ENCODE results near the gene CROCC2.

The CROCC2 gene

DNA sequence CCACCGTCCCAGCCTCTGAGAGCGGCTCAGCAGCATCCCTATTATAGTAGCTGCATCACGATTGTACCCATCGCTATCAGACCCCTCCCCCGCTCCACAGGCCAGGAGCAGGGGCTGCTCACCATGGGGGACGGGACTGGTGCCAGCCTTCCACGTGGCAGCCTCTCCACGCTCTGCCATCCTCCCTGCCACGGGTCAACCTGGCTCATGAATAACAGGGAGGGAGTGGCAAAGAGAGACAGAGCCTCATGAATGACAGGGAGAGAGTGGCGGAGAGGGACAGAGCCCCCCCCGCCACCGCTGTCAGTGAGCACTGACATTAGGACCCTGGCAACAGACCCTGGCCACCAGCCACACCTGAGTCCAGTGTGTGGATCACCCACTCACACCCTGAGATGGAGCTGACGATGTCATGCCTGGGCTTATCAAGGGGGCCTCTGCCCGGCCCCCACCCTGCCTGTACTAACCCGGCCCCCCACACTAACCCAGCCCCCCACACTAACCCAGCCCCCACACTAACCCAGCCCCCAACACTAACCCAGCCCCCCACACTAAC lies 16.9 kb downstream of the CROCC2 start:
- no peak for DNase-seq

DNA sequence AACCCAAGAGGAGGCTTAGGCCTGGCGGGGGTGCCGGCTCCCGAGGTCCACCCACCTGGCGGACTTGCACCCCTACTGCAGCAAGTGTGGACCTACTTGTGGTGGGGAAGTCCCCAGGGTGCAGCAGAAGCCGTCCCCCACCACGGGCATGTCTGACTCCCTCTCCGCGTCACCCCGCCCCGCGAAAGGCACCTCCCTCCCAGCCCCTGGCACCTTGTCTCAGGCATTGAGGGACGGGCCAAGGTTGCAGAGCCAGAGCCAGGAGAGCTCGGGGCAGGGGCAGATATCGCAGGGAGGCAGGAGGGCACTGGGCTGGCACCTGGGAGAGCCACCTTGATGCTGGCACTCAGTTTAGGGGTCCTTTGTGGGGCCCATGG lies 19.0 kb downstream of the CROCC2 start:
- no peak for DNase-seq

DNA sequence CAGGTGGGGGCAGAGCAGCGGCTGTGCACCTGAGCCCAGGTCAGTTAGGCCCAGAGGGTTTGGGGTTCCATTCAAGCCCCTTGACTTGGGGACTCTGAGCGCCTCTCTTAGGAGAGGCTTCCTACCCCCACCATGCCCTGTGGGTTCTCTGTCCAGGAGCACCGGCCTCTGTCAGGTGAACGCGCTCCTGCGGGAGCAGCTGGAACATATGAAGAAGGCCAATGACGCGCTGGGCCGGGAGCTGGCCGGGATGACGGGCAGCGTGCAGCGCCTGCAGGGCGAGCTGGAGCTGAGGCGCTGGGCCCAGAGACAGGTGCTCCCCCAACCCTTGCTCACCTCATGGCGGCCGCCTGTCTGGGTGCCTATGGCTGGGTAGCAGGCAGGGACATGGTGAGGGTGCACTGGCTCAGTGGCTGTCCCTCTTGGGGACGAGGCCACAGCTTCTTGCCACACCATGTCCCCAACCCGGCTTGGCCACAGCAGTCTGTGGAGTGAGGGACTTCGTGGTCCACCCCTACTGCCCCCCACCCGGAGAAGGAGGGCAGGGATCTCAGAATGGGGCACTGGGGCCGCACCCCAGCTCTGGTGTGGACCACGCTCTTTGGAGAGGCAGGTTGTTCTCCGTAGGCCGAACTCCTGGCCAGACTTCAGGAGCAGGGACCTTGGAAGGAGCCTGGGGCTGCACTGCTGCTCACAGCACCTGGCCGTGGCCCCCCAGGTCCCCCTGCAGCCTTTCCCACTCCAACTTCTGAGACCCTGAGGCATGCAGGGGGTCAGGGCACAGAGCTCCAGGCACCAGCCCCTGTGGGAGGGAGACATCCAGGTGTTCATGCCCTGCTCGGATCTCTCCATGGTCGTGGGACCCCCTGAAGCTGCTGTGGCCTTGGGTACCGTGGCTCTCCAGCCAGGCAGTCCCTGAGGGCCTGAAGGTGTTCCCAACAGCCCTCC lies 19.7 kb downstream of the CROCC2 start:
- DNase-seq: no peak

DNA sequence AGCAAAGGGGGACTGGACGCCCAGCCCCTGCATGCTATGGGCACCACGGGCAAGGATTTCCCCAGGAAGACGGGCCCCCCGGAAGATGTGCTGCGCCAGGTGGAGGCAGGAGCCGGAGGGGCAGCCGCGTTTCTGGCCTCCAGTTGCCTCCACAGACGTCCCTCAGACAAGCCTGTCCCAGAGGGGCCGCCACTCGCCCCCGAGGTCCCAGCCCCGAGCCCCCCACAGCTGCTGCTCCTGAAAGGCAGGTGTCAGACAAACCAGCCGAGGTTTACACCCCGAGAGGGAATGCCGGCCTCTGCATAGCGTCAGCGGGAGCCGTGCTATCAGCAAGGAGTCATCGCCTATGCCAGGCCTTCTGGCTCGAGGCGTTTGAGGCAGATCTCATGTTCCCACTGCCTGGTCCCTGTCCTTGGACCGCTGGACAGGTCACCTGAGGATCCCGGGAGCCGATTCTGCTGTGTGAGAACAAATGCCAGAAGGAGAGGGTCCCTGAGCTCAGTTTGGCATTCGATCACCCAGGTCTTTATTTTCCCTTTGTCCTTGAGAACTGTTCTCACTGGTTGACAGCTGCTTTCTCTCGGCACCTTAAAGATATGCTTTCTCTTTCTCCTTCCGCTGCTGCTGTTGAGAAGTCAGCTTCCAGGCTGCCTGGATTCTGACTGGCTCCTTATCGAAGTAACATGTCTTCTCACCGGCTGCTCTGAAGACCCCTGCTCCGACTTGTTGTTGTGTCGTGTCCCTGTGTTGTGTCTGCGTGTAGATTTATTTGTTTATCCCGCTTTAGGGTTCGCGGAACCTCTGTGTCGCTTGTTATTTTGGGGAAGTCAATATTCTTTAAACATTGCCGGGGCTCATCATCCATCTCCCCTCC lies 20.6 kb downstream of the CROCC2 start:
- no peak for DNase-seq

DNA sequence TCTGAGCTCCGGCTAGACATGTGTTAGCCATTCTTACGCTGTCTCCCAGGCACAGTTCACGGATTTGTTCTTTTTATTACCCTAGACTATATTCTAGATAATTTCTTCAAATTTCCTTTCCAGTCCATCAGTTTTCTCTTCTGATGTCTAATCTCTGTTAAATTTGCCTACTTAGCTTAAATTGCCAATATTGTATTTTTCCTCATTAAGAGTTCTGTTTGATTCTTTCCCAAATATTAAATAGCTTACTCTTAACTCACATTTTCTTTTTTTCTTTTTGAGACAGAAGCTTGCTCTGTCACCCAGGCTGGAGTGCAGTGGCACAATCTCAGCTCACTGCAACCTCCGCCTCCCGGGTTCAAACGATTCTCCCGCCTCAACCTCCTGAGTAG lies 21.2 kb downstream of the CROCC2 start:
- no peak for DNase-seq

DNA sequence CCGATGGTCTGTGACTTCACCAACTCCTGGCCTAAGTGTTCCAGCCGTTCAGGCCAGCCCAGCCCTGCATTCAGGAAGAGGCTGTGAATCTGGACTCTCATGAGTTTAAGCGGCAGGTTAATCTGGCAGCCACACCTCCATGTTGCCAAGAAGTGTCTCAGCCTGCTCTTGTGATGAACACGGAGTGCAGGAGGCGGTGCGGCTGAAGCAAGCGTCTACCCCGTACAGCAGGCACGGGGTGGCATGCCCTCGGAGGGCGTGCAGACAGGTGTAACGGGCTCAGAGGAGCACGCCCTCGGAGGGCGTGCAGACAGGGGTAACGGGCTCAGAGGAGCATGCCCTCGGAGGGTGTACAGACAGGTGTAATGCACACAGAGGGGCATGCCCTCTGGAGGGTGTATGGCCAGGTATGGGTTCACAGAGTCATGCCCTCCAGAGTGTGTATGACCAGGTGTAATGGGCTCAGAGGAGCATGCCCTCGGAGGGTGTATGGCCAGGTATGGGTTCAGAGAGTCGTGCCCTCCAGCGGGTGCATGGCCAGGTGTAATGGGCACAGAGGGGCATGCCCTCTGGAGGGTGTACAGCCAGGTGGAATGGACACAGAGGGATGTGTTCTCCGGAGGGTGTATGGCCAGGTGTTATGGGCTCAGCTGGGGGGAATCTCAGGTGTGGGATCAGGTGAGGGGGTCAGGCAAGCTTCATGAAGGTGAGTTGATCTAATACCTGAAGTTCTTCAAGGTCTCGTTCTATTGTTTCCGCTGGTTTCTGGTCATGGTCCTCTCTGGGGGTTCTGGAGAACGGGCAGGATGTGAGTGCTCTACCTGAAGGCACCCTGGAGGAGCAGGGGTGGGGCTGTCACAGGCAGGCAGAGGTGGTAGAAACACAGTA lies 22.6 kb downstream of the CROCC2 start:
- DNase-seq: no peak

DNA sequence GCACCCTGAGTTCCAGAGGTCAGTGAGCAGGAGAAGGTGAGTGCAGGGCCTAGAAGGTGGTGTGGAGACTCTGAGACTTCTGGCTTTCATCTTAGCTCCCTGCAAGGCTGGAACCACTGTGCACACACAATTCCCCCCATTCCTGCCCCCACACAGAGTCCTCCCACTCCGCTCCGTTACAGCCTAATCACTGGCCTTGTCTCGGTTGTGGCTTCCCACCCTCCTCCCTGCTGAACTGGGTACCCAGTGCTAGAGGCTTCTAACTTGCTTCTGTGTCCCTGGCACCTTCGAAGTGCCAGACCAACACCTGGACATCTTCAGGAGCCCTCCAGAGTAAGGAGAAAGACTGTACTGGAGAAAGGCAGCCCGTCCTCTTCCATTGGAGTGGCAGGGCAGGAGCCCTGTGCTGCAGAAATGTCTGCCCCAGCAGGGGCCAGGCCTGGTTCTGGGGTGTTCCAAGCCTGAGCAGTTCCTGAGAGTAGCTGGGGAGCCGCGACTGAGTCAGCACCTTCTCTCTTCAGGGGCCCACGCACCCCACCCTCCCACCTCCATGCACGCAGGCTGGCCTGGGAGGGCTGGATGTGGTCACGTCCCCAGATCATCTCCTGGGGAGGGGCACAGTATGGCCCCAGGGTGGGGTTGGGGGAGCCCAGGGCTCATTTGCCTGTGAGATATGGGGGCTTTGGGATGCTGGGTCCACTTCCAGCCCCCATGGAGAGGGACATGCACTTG lies 23.4 kb downstream of the CROCC2 start:
- no peak for DNase-seq

DNA sequence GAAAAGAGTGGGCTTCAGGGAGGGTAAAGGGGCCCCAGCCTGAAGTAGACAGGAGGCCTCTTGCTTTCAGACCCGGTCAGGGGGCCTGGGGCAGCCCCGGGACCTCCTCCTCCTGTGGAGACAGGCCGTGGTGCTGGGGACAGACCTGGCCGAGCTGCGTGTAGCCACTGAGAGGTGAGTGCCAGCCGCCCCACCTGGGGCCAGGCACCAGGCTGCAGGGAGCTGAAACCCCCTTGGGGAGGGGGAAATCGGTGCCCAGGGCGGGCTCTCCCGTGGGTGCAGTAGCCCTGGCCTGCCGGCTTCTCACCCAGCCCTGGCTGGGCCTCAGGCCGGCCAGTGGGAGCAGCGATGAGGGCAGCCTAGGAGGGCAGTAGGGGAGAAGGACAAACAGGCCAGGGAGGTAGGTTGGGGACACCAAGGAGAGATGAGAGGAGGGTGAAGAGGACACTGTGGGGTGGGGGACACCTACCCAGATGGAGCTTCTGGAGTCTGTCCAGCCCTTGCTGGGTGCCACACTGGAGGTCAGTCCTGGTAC lies 24.0 kb downstream of the CROCC2 start:
- DNase-seq: no peak

DNA sequence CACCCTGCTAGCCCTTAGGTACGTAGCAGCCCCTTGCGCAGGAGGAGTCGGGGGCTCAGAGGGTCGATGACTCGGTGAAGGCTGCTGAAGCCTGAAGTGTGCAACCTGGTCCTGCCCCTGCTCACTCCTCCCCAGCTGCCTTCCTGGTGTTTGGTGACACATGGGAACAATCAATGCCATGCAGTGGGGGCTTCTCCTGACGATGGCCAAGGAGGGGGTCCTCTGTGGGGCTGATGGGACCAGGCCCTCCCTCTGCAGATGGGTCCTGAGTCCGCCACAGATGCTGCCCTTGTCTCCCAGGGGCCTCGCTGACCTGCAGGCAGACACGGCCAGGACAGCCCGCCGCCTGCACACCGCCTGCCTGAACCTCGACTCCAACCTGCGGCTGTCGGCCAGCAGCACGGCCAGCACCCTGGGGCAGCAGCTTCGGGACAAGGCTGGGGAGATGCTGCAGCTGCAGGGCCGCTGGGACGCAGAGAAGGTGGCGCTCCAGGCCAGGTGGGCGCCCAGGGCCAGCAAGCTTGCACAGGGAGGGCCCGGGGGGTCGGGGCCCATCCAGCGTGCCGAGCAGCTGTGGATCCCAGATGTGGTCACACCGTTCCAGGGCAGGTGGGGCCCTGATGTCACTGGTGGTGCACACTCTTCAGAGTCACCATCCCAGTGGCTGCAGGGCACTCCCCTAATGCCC lies 24.6 kb downstream of the CROCC2 start:
- no peak for DNase-seq

DNA sequence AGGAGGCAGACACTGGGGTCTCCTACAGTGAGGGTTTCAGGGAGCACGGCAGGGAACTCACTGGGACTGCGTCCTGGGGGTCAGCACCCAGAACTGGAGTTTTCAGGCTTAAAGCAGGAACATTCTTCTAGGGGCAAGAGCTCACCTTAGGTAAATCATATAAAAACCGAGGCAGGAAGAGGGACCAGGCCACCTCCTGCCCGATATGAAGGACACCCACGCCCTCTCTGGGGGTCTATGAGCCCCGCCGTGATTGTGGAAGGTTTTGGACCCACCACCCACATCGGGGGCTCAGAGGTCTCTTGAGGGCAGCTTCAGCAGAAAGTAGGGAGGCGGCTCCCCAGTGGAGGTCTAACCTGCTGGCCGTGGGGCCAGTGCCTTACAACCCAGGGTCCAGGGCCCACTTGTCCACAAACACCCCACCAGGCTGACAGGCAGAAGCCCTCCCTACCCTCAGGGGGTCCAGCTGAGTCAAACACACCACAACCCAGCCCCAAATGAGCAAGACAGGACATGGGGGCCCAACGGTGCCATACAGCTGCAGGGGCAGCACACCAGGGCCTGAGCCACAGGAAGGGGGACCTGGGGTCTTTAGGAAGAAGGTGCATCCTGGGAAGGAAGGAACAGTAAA lies 25.3 kb downstream of the CROCC2 start:
- DNase-seq: no peak

DNA sequence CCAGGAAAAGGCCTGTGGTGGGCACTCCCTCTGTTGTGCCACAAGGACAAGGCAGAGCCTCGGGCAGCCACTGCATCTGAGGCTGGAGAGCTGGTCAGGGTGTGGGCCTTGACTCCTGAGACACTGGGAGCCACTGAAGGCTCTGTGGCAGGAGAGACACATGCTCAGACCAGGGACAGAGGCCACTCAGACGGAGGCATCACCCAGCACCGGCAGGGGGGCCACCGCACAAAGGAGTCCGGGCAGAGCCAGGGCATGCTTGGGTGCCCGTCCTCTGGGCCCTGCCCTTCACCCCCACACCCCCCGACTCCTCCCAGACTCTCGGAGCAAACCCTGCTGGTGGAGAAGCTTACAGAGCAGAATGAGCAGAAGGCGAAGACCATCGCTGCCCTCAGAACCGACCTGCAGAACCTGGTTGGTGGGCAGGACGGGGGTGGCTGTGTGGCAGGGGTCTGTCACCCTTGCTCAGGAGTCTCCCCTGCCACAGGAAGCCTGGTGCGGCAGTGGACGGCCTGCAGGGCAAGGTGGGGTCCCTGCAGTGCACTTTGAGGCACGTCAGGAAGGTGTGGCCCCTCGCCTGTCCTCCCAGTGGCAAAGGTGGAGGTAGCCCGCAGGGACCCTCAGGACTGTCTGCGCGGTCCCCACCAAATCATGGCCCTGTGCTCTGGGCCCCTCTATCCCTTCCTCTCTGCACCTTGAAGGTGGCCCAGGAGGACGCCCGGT lies 26.0 kb downstream of the CROCC2 start:
- no peak for DNase-seq

DNA sequence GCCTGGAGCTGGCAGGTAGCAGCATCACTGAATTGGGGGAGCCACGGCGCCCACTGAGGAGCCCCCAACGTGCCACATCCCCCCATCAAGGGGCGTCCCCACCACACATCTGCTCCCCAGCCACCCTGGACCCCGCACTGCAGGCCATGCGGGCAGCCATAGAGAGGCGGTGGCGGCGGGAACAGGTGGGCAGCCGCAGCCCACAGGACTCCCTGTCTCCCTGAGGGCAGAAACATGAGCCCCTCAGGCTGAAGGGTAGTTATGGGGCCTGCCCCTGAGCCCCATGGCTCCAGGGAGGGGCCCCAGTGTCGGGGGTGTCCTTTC lies 26.6 kb downstream of the CROCC2 start:
- no peak for DNase-seq

DNA sequence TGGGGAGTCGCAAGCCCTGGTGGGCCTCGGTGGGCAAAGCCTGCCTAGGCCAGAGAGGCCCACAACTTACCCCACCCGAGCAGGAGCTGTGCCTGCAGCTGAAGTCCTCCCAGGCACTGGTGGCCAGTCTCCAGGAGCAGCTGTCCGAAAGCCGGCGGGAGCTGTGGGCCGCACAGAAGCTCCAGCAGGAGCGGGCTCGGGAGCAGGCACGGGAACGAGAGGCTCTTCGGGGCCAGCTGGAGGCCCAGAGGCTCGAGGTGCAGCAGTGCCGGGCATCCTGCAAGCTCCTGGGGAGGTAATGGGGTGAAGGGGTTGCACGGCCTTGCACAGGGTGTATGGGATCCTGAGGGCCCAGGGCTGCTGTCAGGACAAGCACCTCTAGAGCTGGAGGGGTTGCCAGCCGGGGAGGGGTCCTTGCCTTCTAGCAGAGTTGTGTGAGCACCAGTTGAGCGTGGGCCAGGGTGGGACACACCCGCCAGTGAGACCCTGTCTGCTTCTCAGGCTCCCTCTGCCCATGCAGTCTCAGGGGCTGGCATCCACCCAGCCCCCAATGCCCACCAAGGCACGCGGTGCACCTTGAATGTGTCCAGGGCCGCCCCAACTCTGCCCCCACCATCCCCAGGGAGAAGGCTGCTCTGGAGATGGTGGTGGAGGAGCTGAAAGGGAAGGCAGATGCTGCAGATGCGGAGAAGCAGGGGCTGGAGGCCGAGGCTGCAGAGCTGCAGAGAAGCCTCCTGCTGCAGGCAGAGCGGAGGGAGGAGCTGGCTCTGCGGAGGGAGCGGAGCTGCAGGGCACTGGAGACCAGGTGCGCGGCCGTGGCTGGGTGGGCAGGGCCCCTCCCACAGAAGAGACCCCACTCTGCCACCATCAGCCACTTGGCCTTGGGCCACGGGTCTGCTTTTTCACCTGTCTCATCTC lies 27.2 kb downstream of the CROCC2 start:
- no peak for DNase-seq

DNA sequence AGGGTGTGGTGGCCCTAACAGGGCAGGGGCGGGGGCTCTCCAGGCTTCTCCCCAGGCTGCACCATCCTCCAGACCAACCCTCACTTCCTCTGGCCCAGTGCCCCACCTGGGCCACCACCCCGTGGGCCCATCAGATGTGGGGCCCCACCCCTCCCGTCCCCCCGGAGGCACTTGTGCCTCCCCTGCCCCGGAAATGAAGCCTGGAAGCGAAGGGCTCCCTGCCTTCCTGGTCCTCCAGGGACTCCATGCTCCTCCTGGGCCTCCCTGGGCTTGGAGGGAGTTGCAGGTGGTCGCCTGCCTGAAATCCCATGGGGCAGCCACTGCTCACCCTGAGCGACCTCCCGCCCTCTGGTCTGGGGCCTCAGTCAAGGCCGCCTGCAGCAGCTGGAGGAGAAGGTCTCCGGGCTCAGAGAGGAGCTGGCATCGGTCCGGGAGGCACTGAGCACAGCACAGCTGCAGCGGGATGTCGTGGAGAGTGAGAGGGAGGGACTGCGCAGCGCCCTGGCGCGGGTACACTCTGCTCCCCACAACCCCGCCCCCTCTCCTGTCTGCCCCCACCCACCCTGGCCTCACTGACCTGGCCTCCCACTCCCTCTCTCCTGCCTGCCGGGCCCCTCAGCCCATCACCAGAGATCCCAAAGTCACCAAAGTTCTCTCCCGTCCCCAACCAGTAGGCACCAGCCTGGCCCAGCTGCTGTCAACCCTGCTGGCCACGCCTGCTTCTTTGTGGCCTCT lies 28.0 kb downstream of the CROCC2 start:
- no peak for DNase-seq

DNA sequence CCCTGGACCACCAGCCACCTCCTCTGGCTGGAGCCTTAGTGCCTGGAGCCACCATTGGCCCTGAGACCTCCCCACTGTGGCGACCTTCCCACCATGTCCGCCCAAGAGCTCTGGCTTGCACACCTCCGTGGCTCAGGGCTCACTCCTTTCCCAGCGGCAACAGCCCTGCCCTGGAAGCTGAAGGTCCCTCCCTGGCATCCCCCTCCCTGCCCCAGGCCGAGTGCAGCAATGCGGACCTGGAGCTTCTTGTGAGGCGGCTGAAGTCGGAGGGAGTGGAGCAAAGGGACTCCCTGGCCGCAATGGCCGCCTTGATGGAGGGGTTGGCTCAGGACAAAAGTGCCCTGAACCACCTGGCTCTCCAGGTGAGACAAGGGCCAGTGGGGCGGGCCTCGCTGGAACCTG lies 28.6 kb downstream of the CROCC2 start:
- no peak for DNase-seq

DNA sequence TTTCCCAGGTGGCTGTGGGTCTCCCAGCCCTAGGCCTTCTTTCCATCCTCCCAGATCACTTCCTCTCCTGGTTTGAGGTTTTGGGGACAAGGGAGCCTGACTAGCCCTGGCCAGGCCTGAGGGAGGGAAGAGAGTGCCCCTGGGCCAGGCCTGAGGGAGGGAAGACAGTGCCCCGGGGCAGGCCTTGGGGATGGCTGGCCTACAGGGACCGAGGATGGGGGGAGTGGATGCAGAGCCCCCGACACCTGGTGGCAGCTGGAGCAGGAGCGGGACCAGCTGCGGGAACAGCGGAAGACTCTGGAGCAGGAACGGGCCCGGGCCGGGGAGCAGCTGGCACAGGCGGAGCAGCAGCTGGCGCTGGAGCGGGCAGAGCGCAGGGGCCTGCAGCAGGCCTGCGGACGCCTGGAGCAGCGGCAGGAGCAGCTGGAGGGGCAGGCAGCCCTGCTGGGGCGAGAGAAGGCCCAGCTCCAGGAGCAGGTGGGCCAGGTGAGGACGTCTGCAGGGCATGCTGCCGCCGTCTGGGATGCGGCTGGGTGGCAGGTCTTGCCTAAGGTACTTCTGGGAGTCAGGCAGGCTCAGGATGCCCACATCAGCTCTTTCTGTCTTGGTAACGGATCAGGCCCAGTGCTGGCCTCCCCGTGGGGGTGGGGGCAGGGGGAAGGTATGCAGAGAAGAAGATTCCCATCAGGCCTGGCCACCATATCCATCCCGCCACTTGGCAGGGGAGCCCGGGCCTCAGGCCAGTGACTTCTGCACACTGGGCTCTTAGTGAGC lies 29.2 kb downstream of the CROCC2 start:
- DNase-seq: peak; percentile 54

DNA sequence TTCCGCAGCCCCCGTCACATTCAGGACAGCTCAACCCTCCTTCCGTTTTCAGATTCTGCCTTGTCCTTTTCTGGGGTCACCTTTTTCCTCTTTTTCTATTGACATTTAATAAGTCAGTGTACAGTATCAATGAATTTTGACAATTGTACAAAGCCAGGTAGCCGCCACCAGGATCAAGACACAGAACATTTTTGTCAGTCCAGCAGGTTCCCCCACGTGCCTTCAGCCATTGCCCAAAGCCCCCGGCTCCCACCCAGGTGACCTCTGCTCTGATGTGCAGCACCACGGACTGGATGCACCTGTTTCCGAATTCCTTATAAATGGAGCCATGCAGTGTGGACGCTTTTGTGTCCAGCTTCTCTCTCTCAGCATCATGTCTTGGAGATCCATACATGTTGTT lies 30.0 kb downstream of the CROCC2 start:
- DNase-seq: no peak

Measured in NCI-H2171 (cell line).